GM19043 (cell line): ENCODE measurements around the gene ABCC10.
"Not testable (repeated sequence)": the region's sequence is repeated elsewhere in the genome, so short reads cannot be mapped to it uniquely, and the experiment has no call there.

Experiments used
- ATAC-seq: cut with Tn5 transposase; IDR thresholded peaks from one replicate; pipeline ENCODE4 v1.9.1; 2021; ENCODE audit warnings: low read depth; ENCODE audit not compliant: unreplicated experiment

Gene ABCC10

GRCh38 chr6:43436577-43437282, 9.4 kb downstream of the ABCC10 start:
- ATAC-seq, result no peak

GRCh38 chr6:43437700-43438099, 10.4 kb downstream of the ABCC10 start:
- no peak for ATAC-seq

- ATAC-seq, result no peak
Observed at GRCh38 chr6:43442935-43443334, 15.6 kb downstream of the ABCC10 start.

- no peak for ATAC-seq
Observed at GRCh38 chr6:43444036-43444435, 16.7 kb downstream of the ABCC10 start.

GRCh38 chr6:43444582-43444981, 17.2 kb downstream of the ABCC10 start:
- ATAC-seq, result no peak

- ATAC-seq, result no peak
Observed at GRCh38 chr6:43445576-43445975, 18.2 kb downstream of the ABCC10 start.

- ATAC-seq, result no peak
Observed at GRCh38 chr6:43447604-43448003, 20.3 kb downstream of the ABCC10 start.

- no peak for ATAC-seq
Observed at GRCh38 chr6:43448916-43449315, 21.6 kb downstream of the ABCC10 start.

- ATAC-seq, result no peak
Observed at GRCh38 chr6:43450699-43451131, 23.4 kb downstream of the ABCC10 start.

GRCh38 chr6:43451348-43451747, 24.0 kb downstream of the ABCC10 start:
- ATAC-seq, result no peak

GRCh38 chr6:43451939-43452338, 24.6 kb downstream of the ABCC10 start:
- ATAC-seq, result no peak

- no peak for ATAC-seq
Observed at GRCh38 chr6:43452896-43453295, 25.6 kb downstream of the ABCC10 start.

GRCh38 chr6:43453831-43454230, 26.5 kb downstream of the ABCC10 start:
- no peak for ATAC-seq

- ATAC-seq, result no peak
Observed at GRCh38 chr6:43454290-43454695, 27.0 kb downstream of the ABCC10 start.

- no peak for ATAC-seq
Observed at GRCh38 chr6:43454696-43455530, 27.6 kb downstream of the ABCC10 start.

GRCh38 chr6:43455531-43456428, 28.4 kb downstream of the ABCC10 start, which contains the start of gene DLK2:
DLK2 (minus strand) TSS chr6:43455548; CDS start chr6:43454825, 723 bp downstream.
- ATAC-seq, result no peak

GRCh38 chr6:43457643-43458042, 30.3 kb downstream of the ABCC10 start:
- no peak for ATAC-seq

- ATAC-seq, result not testable (repeated sequence)
Observed at GRCh38 chr6:43458154-43458553, 30.8 kb downstream of the ABCC10 start.

- no peak for ATAC-seq
Observed at GRCh38 chr6:43459535-43459934, 32.2 kb downstream of the ABCC10 start.

- ATAC-seq, result no peak
Observed at GRCh38 chr6:43460032-43460431, 32.7 kb downstream of the ABCC10 start.

- ATAC-seq, result no peak
Observed at GRCh38 chr6:43461936-43462335, 34.6 kb downstream of the ABCC10 start.
